RWPE2 (cell line): Measurements from ENCODE around the gene ZC3HAV1L.
"Not testable (repeated sequence)": the region's sequence is repeated elsewhere in the genome, so short reads cannot be mapped to it uniquely, and the experiment has no call there.

ENCODE experiments used
- ATAC-seq: fragments of 200-7000 bp; cut with Tn5 transposase; 3 replicates; pipeline ENCODE4 v1.9.1; 2021; ENCODE audit warnings: low read depth
- DNase-seq: peaks from one replicate; pipeline ENCODE4 v3.0.0-alpha.2; 2020; ENCODE audit warnings: low spot score
- H3K27ac ChIP-seq: fragments of 450-650 bp; 2 replicates; pipeline ENCODE4 v1.5.1; 2017; ENCODE audit warnings: mild to moderate bottlenecking; ENCODE audit not compliant: poor library complexity, severe bottlenecking
- H3K27me3 ChIP-seq: fragments of 250-450 bp; sonication (Bioruptor Pico); 2 replicates; pipeline ENCODE4 v1.5.1; 2021; ENCODE audit warnings: mild to moderate bottlenecking, moderate library complexity; ENCODE audit not compliant: insufficient read depth, poor library complexity, severe bottlenecking
- H3K36me3 ChIP-seq: fragments of 250-450 bp; sonication (Bioruptor Pico); 2 replicates; pipeline ENCODE4 v1.5.1; 2020; ENCODE audit warnings: low read depth, mild to moderate bottlenecking, moderate library complexity
- H3K4me1 ChIP-seq: fragments of 250-450 bp; sonication (Bioruptor Pico); 2 replicates; pipeline ENCODE4 v1.5.1; 2021; ENCODE audit warnings: mild to moderate bottlenecking, moderate library complexity; ENCODE audit not compliant: insufficient read depth, poor library complexity, severe bottlenecking
- H3K4me3 ChIP-seq: fragments of 250-450 bp; sonication (Bioruptor Pico); 2 replicates; pipeline ENCODE4 v1.5.1; 2021; ENCODE audit warnings: mild to moderate bottlenecking, moderate library complexity; ENCODE audit not compliant: severe bottlenecking
- H3K9me3 ChIP-seq: fragments of 250-450 bp; sonication (Bioruptor Pico); 2 replicates; pipeline ENCODE4 v1.5.1; 2021; ENCODE audit warnings: mild to moderate bottlenecking, moderate library complexity; ENCODE audit not compliant: severe bottlenecking
- TF ChIP-seq, protein P1 (sequence below): fragments of 450-650 bp; IDR thresholded peaks from one replicate; pipeline ENCODE4 v1.5.1; 2017; ENCODE audit warnings: mild to moderate bottlenecking, moderate library complexity; ENCODE audit not compliant: poor library complexity, severe bottlenecking

The ZC3HAV1L gene

DNA sequence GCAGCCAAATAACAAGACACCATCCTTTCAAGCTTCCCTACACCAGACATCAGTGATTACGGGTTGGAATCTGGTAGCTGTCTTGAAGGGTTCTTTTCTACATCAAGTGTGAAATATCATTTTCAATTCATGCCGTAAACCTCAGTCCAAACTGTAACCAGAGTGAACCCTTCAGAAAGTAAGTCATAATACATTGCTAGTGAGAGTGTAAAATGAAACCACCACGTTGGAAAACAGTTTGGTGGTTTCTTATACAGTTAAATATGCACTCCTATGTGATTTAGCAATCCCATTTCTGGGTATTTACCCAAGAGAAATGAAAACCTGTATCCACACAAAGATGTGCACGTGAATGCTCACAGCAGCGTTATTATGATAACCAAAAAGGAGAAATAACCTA lies 25.6 kb upstream of the ZC3HAV1L start:
- Histone ChIP-seq H3K4me3 (no peak overlapping the region), H3K27ac (no peak overlapping the region), H3K36me3 (peaks cover 84% of the 10 kb centered on the region), H3K27me3 (no peaks in the 10 kb centered on the region), H3K4me1 (no peaks in the 10 kb centered on the region), H3K9me3 (no peaks in the 10 kb centered on the region)
- TF ChIP-seq, protein P1, sequence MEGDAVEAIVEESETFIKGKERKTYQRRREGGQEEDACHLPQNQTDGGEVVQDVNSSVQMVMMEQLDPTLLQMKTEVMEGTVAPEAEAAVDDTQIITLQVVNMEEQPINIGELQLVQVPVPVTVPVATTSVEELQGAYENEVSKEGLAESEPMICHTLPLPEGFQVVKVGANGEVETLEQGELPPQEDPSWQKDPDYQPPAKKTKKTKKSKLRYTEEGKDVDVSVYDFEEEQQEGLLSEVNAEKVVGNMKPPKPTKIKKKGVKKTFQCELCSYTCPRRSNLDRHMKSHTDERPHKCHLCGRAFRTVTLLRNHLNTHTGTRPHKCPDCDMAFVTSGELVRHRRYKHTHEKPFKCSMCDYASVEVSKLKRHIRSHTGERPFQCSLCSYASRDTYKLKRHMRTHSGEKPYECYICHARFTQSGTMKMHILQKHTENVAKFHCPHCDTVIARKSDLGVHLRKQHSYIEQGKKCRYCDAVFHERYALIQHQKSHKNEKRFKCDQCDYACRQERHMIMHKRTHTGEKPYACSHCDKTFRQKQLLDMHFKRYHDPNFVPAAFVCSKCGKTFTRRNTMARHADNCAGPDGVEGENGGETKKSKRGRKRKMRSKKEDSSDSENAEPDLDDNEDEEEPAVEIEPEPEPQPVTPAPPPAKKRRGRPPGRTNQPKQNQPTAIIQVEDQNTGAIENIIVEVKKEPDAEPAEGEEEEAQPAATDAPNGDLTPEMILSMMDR: no peak
- ATAC-seq (no peak), DNase-seq (no peak)

GRCh38 chr7:139060695-139061237 lies 24.9 kb upstream of the ZC3HAV1L start:
- no peak overlapping the region for H3K4me3 ChIP-seq
- H3K4me1 ChIP-seq: no peaks in the 10 kb centered on the region
- H3K36me3 ChIP-seq: peaks cover 82% of the 10 kb centered on the region
- H3K27me3 ChIP-seq: no peaks in the 10 kb centered on the region
- H3K27ac ChIP-seq: no peak overlapping the region
- ATAC-seq (no peak), DNase-seq (no peak)
- TF ChIP-seq, protein P1: no peak
- H3K9me3 ChIP-seq: no peaks in the 10 kb centered on the region

DNA sequence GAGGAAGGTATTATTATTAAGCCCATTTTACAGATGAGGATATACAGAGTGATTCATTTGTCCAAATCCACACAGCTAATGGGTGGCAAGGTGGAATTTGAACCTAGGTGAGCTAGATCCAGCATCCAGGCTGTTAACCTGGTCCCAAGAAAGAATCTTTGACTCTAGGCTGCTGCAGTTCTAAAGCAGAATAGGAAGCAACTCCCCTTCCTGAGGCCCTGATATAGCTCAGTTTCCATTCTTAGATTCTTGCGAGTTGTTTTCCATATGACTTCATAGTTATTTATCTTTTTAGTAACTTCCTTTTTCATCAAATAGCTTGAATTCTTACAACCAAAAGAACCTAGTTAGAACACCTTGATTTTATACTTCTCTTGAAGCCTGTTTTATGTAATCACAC lies 24.1 kb upstream of the ZC3HAV1L start:
- Histone ChIP-seq H3K27ac (no peak overlapping the region), H3K9me3 (no peaks in the 10 kb centered on the region), H3K27me3 (no peaks in the 10 kb centered on the region), H3K4me3 (no peak overlapping the region), H3K4me1 (no peaks in the 10 kb centered on the region), H3K36me3 (peaks cover 83% of the 10 kb centered on the region)
- TF ChIP-seq, protein P1: no peak
- no peak for ATAC-seq
- DNase-seq: no peak

- no peak overlapping the region for H3K27ac ChIP-seq
- TF ChIP-seq, protein P1: no peak
- H3K4me3 ChIP-seq: no peak overlapping the region
- ATAC-seq: no peak
- no peak for DNase-seq
- peaks cover 81% of the 10 kb centered on the region for H3K36me3 ChIP-seq
- no peaks in the 10 kb centered on the region for H3K4me1 ChIP-seq
- H3K27me3 ChIP-seq: no peaks in the 10 kb centered on the region
- no peaks in the 10 kb centered on the region for H3K9me3 ChIP-seq
Observed at GRCh38 chr7:139058943-139059342, 23.1 kb upstream of the ZC3HAV1L start.

DNA sequence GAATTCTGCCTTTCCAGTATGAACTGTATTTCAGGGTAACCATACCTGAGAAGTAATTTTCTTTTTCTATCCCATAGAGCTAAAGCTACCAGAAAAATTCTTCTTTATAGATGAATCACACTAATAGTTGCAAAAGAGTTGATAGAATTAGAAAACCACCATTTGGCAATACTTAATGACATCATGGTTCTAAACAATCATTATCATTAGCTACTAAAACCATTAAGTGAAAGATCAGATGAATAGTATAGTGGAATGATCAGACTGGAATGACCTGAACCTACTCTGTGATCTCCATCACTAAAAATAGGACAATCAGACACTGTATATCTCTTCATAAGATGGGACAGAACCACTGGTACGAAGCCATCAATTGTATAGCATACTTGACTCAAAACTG lies 19.8 kb upstream of the ZC3HAV1L start:
- TF ChIP-seq, protein P1: no peak
- ATAC-seq: no peak
- Histone ChIP-seq H3K4me1 (no peaks in the 10 kb centered on the region), H3K9me3 (no peaks in the 10 kb centered on the region), H3K36me3 (peaks cover 74% of the 10 kb centered on the region), H3K27ac (no peak overlapping the region), H3K4me3 (no peak overlapping the region), H3K27me3 (no peaks in the 10 kb centered on the region)
- DNase-seq: no peak

- not testable (repeated sequence) for H3K4me1 ChIP-seq, H3K27ac ChIP-seq, DNase-seq, H3K27me3 ChIP-seq, ATAC-seq, H3K9me3 ChIP-seq, H3K4me3 ChIP-seq
- H3K36me3 ChIP-seq: peaks cover 71% of the 10 kb centered on the region
Observed at GRCh38 chr7:139054656-139055055, 18.8 kb upstream of the ZC3HAV1L start.
